T-helper 1 cell (primary cell): ENCODE measurements around the gene ZMIZ2.

Source experiments
- DNase-seq, 5 donors: peaks; one replicate each; pipeline ENCODE4 v3.0.0-alpha.2; 2012 to 2020

ZMIZ2 gene

GRCh38 chr7:44805950-44806349, 57.3 kb downstream of the ZMIZ2 start:
- DNase-seq: no peak

GRCh38 chr7:44808914-44809393, 60.3 kb downstream of the ZMIZ2 start:
- no peak for DNase-seq

GRCh38 chr7:44811093-44811492, 62.4 kb downstream of the ZMIZ2 start:
- no peak for DNase-seq

GRCh38 chr7:44811571-44811970, 62.9 kb downstream of the ZMIZ2 start:
- no peak for DNase-seq

- no peak for DNase-seq
Observed at GRCh38 chr7:44814919-44815318, 66.3 kb downstream of the ZMIZ2 start.

- DNase-seq: no peak
Observed at GRCh38 chr7:44819292-44819691, 70.6 kb downstream of the ZMIZ2 start.
